Cardiac muscle cell (in vitro differentiated cells and primary cell): ENCODE results near the gene TTLL3. TPM values are rescaled to one million over a fixed set of nuclear protein-coding genes. Genes with fewer than 3 reads are reported as not detected.

ENCODE experiments used
- DNase-seq, 2 donors: peaks; one replicate each; pipeline versions ENCODE4 v3.0.0 to v3.0.0-alpha.2; 2010 to 2017; ENCODE audit warnings: low read depth in 1 of 2, low spot score in 1 of 2
- H3K27ac ChIP-seq: fragments of 200-600 bp; sonication (generic); 2 replicates; pipeline ENCODE4 v1.5.1; 2016
- H3K27me3 ChIP-seq: fragments of 200-600 bp; sonication (generic); 2 replicates; pipeline ENCODE4 v1.6.0; 2016; ENCODE audit warnings: control low read depth
- H3K36me3 ChIP-seq: fragments of 200-600 bp; sonication (generic); 2 replicates; pipeline ENCODE4 v1.5.1; 2016; ENCODE audit warnings: control low read depth
- H3K4me1 ChIP-seq: fragments of 200-600 bp; sonication (generic); 2 replicates; pipeline ENCODE4 v1.8.1; 2017; ENCODE audit warnings: low read depth, mild to moderate bottlenecking, mixed run types
- H3K4me3 ChIP-seq: fragments of 200-600 bp; sonication (generic); 2 replicates; pipeline ENCODE4 v1.5.1; 2016; ENCODE audit warnings: mild to moderate bottlenecking
- H3K9me3 ChIP-seq: fragments of 200-600 bp; sonication (generic); 2 replicates; pipeline ENCODE4 v1.5.1; 2017; ENCODE audit warnings: low read depth, mild to moderate bottlenecking, control low read depth
- polyA plus RNA-seq: library from polyadenylated mRNA; unstranded; fragments of >200 nt; fragmentation: Nextera tagmentation; extraction: Ambion mirVana; gene quantifications from 2 replicates; pipeline ENCODE4 v1.2.1, GENCODE V29; 2016
- total RNA-seq: library from RNA; depleted of rRNA; stranded (reverse); fragments of >200 nt; gene quantifications from 2 replicates; pipeline ENCODE4 v1.2.3, GENCODE V29; 2016
- TF ChIP-seq, protein P1 (sequence below): IDR thresholded peaks from 2 replicates; pipeline ENCODE4 v1.5.1; 2012; ENCODE audit warnings: low read depth, mild to moderate bottlenecking, low read length

The TTLL3 gene
- total and polyA plus RNA-seq, 2 experiments from 2014 or later, result 29.4 to 59.6 TPM

- Histone ChIP-seq H3K27ac (no peak overlapping the region), H3K4me3 (no peak overlapping the region), H3K9me3 (no peaks in the 10 kb centered on the region), H3K27me3 (no peaks in the 10 kb centered on the region), H3K36me3 (peaks cover 10% of the 10 kb centered on the region), H3K4me1 (no peaks in the 10 kb centered on the region)
- DNase-seq, result no peak
- TF ChIP-seq, protein P1, sequence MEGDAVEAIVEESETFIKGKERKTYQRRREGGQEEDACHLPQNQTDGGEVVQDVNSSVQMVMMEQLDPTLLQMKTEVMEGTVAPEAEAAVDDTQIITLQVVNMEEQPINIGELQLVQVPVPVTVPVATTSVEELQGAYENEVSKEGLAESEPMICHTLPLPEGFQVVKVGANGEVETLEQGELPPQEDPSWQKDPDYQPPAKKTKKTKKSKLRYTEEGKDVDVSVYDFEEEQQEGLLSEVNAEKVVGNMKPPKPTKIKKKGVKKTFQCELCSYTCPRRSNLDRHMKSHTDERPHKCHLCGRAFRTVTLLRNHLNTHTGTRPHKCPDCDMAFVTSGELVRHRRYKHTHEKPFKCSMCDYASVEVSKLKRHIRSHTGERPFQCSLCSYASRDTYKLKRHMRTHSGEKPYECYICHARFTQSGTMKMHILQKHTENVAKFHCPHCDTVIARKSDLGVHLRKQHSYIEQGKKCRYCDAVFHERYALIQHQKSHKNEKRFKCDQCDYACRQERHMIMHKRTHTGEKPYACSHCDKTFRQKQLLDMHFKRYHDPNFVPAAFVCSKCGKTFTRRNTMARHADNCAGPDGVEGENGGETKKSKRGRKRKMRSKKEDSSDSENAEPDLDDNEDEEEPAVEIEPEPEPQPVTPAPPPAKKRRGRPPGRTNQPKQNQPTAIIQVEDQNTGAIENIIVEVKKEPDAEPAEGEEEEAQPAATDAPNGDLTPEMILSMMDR, result no peak
These were observed 23.0 kb downstream of the TTLL3 start for GRCh38 chr3:9833078-9833477.

GRCh38 chr3:9834520-9835380 lies 24.7 kb downstream of the TTLL3 start:
- Histone ChIP-seq H3K36me3 (peaks cover 4% of the 10 kb centered on the region), H3K9me3 (no peaks in the 10 kb centered on the region), H3K4me3 (no peak overlapping the region), H3K27me3 (no peaks in the 10 kb centered on the region), H3K4me1 (no peaks in the 10 kb centered on the region), H3K27ac (no peak overlapping the region)
- TF ChIP-seq, protein P1, result no peak
- DNase-seq, result no peak

- Histone ChIP-seq H3K4me3 (no peak overlapping the region), H3K27me3 (no peaks in the 10 kb centered on the region), H3K4me1 (no peaks in the 10 kb centered on the region), H3K27ac (no peak overlapping the region), H3K36me3 (peaks cover 11% of the 10 kb centered on the region), H3K9me3 (no peaks in the 10 kb centered on the region)
- TF ChIP-seq, protein P1, result no peak
- peak in 1 of 2 donors; percentile 19 for DNase-seq
These were observed 27.9 kb downstream of the TTLL3 start for GRCh38 chr3:9837701-9838582.

DNA sequence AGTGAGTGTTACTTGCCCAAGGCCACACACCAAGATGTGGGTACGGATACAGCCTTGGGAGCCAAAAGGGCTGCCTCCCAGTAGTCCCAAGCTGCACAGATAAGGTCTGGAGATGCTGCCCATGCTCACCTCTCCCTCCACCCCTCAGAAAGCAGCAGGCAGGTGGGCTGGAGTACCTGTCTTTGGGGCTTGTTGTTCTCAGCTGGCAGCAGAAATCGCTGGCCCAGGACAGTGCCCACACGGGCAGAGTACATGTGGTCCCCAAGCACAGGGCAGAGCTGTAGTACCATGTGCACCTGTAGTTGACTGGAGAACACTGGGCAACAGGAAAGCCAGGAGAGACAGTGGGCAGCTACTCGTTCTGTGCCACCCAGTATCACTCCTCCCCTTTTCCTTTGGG lies 28.8 kb downstream of the TTLL3 start:
- TF ChIP-seq, protein P1, result no peak
- H3K4me3 ChIP-seq, result no peak overlapping the region
- peaks cover 11% of the 10 kb centered on the region for H3K36me3 ChIP-seq
- no peaks in the 10 kb centered on the region for H3K4me1 ChIP-seq
- no peaks in the 10 kb centered on the region for H3K27me3 ChIP-seq
- H3K9me3 ChIP-seq, result no peaks in the 10 kb centered on the region
- DNase-seq, result no peak
- no peak overlapping the region for H3K27ac ChIP-seq

- no peak for DNase-seq
- H3K4me1 ChIP-seq, result no peaks in the 10 kb centered on the region
- no peaks in the 10 kb centered on the region for H3K27me3 ChIP-seq
- H3K4me3 ChIP-seq, result no peak overlapping the region
- H3K27ac ChIP-seq, result no peak overlapping the region
- peaks cover 8% of the 10 kb centered on the region for H3K36me3 ChIP-seq
- H3K9me3 ChIP-seq, result no peaks in the 10 kb centered on the region
- TF ChIP-seq, protein P1, result no peak
These were observed 31.0 kb downstream of the TTLL3 start for GRCh38 chr3:9841015-9841414.
